HL-60 (cell line): ENCODE measurements around the gene SLC35E3.

Source experiments
- DNase-seq, 2 experiments: peaks; one replicate each; pipeline ENCODE4 v3.0.0-alpha.2; 2010 to 2020; ENCODE audit warnings: low read depth in 1 of 2, low spot score in 1 of 2
- H3K27ac ChIP-seq: fragments of 250-450 bp; sonication (Bioruptor Pico); replicated peaks from 2 replicates; pipeline ENCODE4 v1.5.1; 2020; ENCODE audit warnings: mild to moderate bottlenecking, moderate library complexity
- H3K27me3 ChIP-seq: fragments of 250-450 bp; sonication (Bioruptor Pico); 2 replicates; pipeline ENCODE4 v1.5.1; 2021; ENCODE audit warnings: mild to moderate bottlenecking, moderate library complexity; ENCODE audit not compliant: insufficient read depth, poor library complexity, severe bottlenecking
- H3K4me3 ChIP-seq: replicated peaks from 2 replicates; pipeline ENCODE4 v1.5.1; 2011; ENCODE audit warnings: mild to moderate bottlenecking, control low read depth, low read length; ENCODE audit not compliant: insufficient read depth
- CTCF ChIP-seq: IDR thresholded peaks from one replicate; pipeline ENCODE4 v1.5.1; 2011; ENCODE audit warnings: low read length, control low read depth, inconsistent platforms; ENCODE audit not compliant: insufficient read depth
- GABPA ChIP-seq: IDR thresholded peaks from 2 replicates; pipeline ENCODE4 v1.6.1; 2012; ENCODE audit warnings: low read depth
- POLR2AphosphoS5 ChIP-seq: IDR thresholded peaks from 2 replicates; pipeline ENCODE4 v1.6.1; 2012; ENCODE audit warnings: low read depth
- REST ChIP-seq: IDR thresholded peaks from 2 replicates; pipeline ENCODE4 v1.6.1; 2012; ENCODE audit warnings: low read depth; ENCODE audit not compliant: insufficient replicate concordance
- SPI1 ChIP-seq: IDR thresholded peaks from 2 replicates; pipeline ENCODE4 v1.6.1; 2012; ENCODE audit warnings: low read depth, mild to moderate bottlenecking, borderline replicate concordance
- long read RNA-seq: library from polyadenylated mRNA; unstranded; transcript quantifications from one replicate; pipeline ENCODE4 v2.0.0, GENCODE V29; 2020

The SLC35E3 gene
- long read RNA-seq, full-length matches to known transcripts = 21 of 40 reads
- long read RNA-seq, partial matches to known transcripts = 1 of 40 reads
- long read RNA-seq, other reads (novel, unspliced or antisense) = 18 of 40 reads

- peak within 1 kb of the TSS; percentile 81 for H3K27ac ChIP-seq
- TF ChIP-seq SPI1 (no peak), GABPA (peak; percentile 83), POLR2AphosphoS5 (peak; percentile 90), REST (no peak)
These were observed at the start of gene SLC35E3 for GRCh38 chr12:68745904-68746571. TSS of gene SLC35E3 (plus strand) at chr12:68746176. CDS start at chr12:68746378, 202 bp downstream.

GRCh38 chr12:68699486-68699885, 46.5 kb upstream of the SLC35E3 start:
- no peak overlapping the region for H3K27ac ChIP-seq
- TF ChIP-seq GABPA (no peak), CTCF (no peak), REST (no peak), SPI1 (no peak), POLR2AphosphoS5 (no peak)
- no peak for DNase-seq

More at GRCh38 chr12:68745904-68746571, at the start of gene SLC35E3:
- Histone ChIP-seq H3K27me3 (no peaks in the 10 kb centered on the region), H3K4me3 (peak within 1 kb of the TSS; percentile 86)
- peak; percentile 87 to 95 for DNase-seq

GRCh38 chr12:68727776-68728175, 18.2 kb upstream of the SLC35E3 start:
- H3K27me3 ChIP-seq = no peaks in the 10 kb centered on the region
- DNase-seq = no peak
- no peak for TF ChIP-seq SPI1
- TF ChIP-seq REST = no peak
- no peak for TF ChIP-seq POLR2AphosphoS5
- TF ChIP-seq CTCF = no peak
- no peak for TF ChIP-seq GABPA
- H3K4me3 ChIP-seq = no peak overlapping the region
- H3K27ac ChIP-seq = no peak overlapping the region

More at GRCh38 chr12:68699486-68699885, 46.5 kb upstream of the SLC35E3 start:
- H3K4me3 ChIP-seq = no peak overlapping the region
- no peaks in the 10 kb centered on the region for H3K27me3 ChIP-seq
